T-helper 9 cell (primary cell): ENCODE data around the gene AUNIP.

Experiments
- DNase-seq: peaks from one replicate; pipeline ENCODE4 v3.0.0-alpha.2; 2020

The AUNIP gene

DNA sequence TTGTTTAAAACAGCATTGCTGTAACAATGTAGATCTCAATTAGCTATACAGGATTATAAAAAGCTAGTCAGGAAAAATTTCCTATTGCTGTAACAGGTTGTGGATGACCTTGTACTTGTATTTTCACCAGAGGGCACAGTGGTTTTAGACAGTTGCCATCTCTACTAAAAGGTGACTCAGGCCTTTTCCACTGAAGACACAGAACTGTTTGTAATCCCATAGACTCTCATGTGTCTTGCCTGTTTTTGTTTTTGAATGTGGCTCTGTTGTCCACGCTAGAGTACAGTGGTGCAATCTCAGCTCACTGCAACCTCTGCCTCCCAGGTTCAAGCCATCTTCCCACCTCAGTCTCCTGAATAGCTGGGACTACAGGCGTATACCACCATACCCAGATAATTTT lies 33.7 kb downstream of the AUNIP start:
- no peak for DNase-seq

DNA sequence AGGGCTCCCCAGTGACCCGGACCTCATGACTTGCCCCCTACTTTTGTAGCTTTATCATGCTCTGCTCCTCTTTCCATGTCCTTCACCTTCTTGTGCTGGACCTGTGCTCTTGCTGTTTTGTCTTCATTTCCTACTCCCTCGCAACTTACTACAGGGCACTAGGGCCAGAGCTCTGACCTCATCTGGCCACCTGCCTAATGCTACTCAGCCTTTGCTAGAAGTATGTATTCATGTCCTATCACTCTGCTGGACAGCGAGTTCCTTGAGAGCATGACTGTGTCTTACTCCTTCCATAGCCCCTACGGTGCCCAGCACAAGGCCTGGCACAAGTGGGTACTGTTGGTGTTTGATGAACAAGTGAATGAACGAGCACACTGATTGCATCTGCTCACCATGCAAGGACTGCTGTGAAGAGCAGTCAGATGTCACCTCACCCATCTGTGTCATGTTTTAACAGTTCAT lies 37.6 kb downstream of the AUNIP start:
- no peak for DNase-seq

- no peak for DNase-seq
Measured at GRCh38 chr1:25821112-25821476, 38.2 kb downstream of the AUNIP start.

DNA sequence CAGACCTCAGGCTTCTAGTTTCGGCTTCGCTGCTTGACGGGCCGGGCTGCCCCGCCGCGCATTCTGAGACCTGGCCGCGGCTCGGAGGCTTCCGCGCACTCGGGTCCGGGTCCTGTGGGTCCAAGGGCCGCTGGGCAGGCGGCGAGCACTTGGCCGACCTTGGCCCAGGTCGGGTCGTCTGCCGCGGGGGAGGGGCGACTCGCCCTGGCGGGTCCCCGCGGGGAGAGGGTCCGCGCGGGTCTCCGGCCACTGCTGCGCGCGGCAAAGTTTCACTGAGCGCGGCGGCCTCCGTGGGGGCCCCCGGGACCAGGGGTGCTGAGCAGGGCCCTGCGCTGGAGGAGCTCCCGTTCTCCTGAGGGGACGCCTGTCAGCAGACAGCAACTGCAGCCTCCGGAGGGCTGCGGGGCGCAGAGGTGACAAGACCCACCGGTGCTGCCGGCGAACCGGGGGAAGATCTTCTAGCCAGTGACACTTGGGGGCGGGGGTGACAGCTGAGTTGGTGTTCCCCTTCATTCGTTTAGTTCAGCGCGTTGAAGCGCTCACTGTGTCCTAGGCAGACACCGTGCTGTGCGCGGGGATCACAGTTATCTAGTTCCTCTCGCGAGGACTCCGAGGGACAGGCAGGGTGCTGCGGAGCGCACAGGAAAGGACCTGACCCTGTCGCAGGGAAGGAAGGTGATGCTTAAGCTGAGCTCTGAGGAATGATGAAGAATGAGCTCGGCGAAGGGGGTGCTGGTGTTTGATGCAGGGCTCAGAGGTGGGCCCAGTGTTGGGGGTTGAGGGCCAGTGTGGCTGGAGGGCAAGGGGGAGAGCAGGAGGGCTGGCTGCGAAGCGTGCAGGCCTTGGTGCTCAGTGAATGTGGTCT lies 38.8 kb downstream of the AUNIP start:
- peak; percentile 51 for DNase-seq

DNA sequence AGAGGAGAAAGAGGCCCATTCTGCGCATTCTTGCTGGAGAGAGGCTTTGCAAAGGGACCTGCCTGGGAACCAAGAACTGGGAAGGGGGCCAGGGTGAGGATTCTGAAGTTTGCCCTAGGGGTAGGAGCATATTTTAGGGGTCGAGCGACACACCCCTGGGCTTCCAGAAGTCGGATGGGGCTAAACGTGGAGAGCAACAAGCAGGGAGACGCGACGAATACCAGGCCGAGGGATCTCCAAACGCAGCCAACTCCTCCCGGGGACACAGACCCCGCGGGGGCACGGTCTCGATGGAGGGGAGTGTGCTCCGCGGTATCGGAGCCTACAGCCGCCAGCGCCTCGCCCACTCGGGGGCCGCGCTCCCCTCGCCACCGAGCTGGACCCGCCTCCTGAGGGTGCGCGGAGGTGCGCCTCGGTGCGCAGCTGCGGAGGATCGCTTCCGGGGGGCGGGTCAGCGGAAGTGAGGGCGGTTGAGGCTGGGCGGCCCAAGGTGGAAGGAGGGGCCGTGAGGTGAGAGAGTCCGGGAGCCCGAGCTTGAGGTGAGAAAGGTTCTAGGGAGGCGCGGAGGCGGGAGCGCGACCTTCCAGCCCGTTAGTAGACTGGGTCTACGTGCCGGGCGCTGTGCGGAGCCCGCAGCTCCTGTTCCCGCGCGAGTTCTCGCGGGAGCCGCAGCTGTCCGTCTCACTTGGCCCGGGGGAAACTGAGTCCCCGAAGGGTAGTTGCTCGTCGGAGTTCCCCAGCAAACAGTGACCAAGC lies 39.6 kb downstream of the AUNIP start, which contains the start of gene MTFR1L:
TSS of gene MTFR1L (plus strand) at position 464 of the 756 bp plus-strand sequence. CDS start 3,151 bp downstream, outside the sequence.
- peak; percentile 91 for DNase-seq

DNA sequence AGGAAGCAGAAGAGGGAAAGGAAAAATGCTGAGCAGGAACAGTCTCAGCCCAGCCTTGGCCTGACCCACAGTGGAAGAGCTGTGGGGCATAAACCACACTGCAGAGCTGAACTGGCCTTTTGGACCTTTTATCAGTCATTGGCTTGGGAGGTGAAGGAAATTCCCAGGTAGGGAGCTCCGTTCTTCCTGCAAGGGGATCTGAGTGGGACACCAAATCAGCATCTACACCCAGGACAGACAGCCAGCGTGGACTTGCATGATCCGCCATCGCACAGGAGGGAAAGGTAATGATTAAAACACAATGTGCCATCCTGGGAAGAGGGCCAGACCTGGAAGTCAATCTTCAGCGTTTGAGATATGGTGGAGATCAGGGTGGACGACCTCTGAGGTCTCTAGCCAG lies 40.7 kb downstream of the AUNIP start:
- DNase-seq = no peak

GRCh38 chr1:25817840-25818501 lies 41.3 kb downstream of the AUNIP start:
- DNase-seq = no peak

DNA sequence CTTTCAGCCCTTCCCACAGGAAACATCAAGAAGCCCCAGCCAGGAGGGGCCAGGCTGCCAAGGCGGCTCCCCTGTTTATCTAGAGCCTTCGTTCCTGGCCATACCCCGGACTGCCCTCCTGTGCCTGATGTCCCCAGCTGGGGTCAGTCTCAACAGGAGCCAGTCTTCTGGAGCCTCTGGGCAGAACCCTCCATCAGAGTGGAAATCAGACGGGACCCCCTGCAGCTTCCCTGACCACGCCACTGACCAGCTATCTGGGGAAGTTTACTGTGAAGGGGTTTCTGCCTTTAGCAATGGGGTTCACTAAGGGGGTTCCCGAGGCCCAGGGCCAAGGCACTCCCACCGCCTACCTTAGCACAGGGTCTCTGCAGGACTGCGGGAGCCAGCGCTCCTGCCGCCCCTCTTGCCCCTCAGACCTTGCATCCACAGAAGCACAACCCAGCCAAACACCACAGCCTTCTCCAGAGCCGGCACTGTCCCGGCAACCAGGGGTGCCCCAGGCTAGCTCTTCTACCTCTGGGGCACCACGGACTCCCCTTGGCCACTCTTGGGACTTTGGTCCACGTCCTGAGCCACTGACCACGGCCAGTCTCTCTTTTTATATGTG lies 43.0 kb downstream of the AUNIP start:
- DNase-seq = no peak

GRCh38 chr1:25815208-25816111 lies 43.8 kb downstream of the AUNIP start:
- no peak for DNase-seq

DNA sequence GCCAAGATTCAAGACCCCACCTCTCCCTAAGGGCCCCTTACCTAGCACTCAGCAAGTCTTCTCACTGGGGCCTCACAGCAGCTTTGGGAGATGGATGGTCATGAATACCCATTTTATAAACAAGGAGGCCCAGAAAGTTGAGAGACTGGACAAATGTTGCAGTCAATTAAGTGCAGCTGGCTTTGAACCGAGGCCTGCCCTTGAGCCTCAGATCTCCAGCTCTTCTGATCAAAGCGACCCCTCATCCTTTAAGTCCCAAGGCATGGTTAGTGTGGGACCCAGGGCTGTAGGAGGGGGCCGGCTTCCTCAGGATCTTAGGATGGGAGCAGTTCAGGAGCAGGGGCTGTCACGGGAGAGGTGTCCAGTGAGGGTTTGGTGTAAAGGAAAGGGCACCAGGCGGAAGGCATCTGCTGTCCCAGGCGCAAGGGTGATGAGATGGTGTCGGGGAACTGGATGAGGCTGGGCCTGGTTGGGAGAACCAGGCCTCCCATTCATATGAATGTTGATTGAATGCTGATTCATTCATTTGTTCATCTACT lies 44.6 kb downstream of the AUNIP start:
- DNase-seq = no peak

DNA sequence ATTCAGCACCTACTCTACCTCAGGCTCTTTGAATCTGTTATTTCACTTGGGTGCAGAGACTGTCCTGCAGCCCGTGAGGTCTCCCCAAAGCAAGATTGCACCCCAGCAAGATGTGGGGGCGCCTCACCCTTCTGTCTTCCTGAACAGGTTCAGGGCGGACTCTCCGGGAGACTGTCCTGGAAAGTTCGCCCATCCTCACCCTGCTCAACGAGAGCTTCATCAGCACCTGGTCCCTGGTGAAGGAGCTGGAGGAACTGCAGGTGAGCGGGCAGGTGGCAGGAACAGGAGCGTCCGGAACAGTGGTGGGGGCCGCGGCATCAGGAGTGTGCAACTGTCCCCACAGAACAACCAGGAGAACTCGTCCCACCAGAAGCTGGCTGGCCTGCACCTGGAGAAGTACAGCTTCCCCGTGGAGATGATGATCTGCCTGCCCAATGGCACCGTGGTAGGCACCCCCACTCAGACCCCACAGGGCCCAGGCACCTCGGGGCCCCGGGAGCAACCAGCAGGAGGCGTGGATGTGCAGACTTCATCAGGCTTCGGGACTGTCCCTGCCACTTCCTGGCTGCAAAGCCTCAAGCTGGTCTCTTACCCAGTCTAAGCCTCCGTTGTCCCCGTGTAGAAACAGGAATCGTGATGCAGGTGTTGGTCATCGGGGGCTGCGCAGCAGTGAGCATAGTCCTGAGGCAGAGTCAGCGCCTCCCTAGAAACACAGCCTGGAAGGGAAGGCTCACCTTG lies 45.4 kb downstream of the AUNIP start:
- DNase-seq = no peak

DNA sequence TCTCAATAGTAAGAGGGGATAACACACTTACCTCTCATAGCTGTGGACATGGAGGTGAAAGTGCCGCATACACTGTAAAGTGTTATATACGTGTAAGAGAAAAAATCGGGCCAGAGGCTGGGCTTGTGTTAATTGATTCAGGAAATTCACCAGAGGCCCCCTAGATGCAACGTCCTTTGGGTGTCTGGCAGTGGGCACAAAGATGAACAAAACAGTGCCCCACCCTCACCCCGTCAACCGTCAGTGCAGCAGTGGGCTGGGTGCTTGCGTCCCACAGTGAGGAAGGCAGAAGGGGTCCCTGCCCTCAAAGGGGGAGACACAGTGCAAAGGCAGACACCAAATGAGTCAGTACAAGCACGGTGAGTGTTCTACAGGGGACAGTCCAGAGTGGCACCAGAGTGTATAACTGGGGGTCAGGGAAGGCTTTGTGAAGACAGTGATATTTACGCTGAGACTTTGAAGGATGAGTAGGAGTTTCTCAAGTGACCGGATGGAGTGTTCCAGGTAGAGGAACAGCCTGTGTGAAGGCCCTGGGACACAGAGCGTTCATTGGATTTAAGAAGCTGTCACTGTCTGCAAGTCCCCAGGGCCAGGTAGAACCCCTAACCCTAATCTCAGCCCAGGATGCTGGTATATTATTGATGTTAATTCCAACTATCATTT lies 46.1 kb downstream of the AUNIP start:
- DNase-seq = no peak

GRCh38 chr1:25811384-25812082 lies 47.7 kb downstream of the AUNIP start:
- no peak for DNase-seq

GRCh38 chr1:25810341-25811299 lies 48.6 kb downstream of the AUNIP start:
- DNase-seq = peak; percentile 80

- no peak for DNase-seq
Measured at GRCh38 chr1:25809929-25810328, 49.3 kb downstream of the AUNIP start.

- DNase-seq = no peak
Measured at GRCh38 chr1:25809283-25809926, 49.9 kb downstream of the AUNIP start.

DNA sequence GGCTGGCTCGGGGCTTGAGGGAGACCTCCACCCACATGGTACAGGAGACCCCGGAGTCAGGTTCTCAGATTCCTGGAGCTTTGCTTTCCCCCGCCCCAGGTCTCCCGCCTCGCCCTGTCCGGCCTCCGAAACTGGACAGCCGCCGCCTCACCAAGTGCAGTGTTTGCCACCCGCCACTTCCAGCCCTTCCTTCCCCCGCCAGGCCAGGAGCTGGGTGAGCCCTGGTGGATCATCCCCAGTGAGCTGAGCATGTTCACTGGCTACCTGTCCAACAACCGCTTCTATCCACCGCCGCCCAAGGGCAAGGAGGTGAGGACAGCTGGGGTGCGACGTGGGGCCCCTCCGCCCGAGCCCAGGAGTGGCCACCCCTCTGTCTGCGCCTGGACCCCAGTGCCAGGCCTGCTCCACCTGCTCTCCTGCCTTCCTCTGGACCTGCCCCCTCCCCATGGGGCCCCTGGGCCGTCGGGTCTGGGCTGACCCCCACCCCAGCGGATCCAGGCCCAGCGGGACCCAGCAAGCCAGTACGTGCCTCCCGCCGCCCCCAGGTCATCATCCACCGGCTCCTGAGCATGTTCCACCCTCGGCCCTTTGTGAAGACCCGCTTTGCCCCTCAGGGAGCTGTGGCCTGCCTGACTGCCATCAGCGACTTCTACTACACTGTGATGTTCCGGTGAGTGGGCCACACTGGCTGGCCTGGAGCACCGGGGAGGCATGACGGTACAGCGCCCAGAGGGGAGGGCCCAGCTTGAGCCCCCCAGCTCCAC lies 50.6 kb downstream of the AUNIP start:
- DNase-seq = no peak
